HG03025 (cell line): ENCODE results near the gene RSF1.
"Not testable (repeated sequence)": the region's sequence is repeated elsewhere in the genome, so short reads cannot be mapped to it uniquely, and the experiment has no call there.

Experiments used
- ATAC-seq: cut with Tn5 transposase; IDR thresholded peaks from one replicate; pipeline ENCODE4 v1.9.1; 2021; ENCODE audit warnings: mild to moderate bottlenecking, moderate library complexity; ENCODE audit not compliant: unreplicated experiment, low FRiP score

RSF1 gene

GRCh38 chr11:77820565-77821348 lies at the start of gene RSF1, which contains the start of gene AAMDC:
Gene RSF1 (minus strand): TSS chr11:77820722. CDS start chr11:77820714, 8 bp downstream.
Gene AAMDC (plus strand): TSS chr11:77821144. CDS start chr11:77842497, 21,353 bp downstream.
- ATAC-seq, result peak; percentile 84

GRCh38 chr11:77868744-77869143 lies 48.2 kb upstream of the RSF1 start:
- ATAC-seq, result no peak

GRCh38 chr11:77866336-77866735 lies 45.8 kb upstream of the RSF1 start:
- ATAC-seq, result no peak

GRCh38 chr11:77865805-77866204 lies 45.3 kb upstream of the RSF1 start:
- ATAC-seq, result no peak

- ATAC-seq, result not testable (repeated sequence)
Observed at GRCh38 chr11:77861444-77861843, 40.9 kb upstream of the RSF1 start.

- not testable (repeated sequence) for ATAC-seq
Observed at GRCh38 chr11:77857906-77858457, 37.5 kb upstream of the RSF1 start.

- no peak for ATAC-seq
Observed at GRCh38 chr11:77854838-77855237, 34.3 kb upstream of the RSF1 start.

- no peak for ATAC-seq
Observed at GRCh38 chr11:77851503-77851902, 31.0 kb upstream of the RSF1 start.

GRCh38 chr11:77843700-77844099 lies 23.2 kb upstream of the RSF1 start:
- ATAC-seq, result not testable (repeated sequence)

- ATAC-seq, result no peak
Observed at GRCh38 chr11:77842441-77843121, 22.1 kb upstream of the RSF1 start.

GRCh38 chr11:77833302-77833701 lies 12.8 kb upstream of the RSF1 start:
- ATAC-seq, result no peak

- ATAC-seq, result no peak
Observed at GRCh38 chr11:77828926-77829325, 8.4 kb upstream of the RSF1 start.

- ATAC-seq, result no peak
Observed at GRCh38 chr11:77823775-77824174, 3.3 kb upstream of the RSF1 start.

GRCh38 chr11:77822126-77822525 lies 1.6 kb upstream of the RSF1 start:
- not testable (repeated sequence) for ATAC-seq

- ATAC-seq, result no peak
Observed at GRCh38 chr11:77821349-77821851, 878 bp upstream of the RSF1 start.

- peak; percentile 21 for ATAC-seq
Observed at GRCh38 chr11:77819921-77820564, 479 bp downstream of the RSF1 start.

GRCh38 chr11:77819411-77819920 lies 1.1 kb downstream of the RSF1 start:
- ATAC-seq, result peak; percentile 40

- ATAC-seq, result no peak
Observed at GRCh38 chr11:77815459-77815858, 5.1 kb downstream of the RSF1 start.

GRCh38 chr11:77814848-77815247 lies 5.7 kb downstream of the RSF1 start:
- no peak for ATAC-seq

GRCh38 chr11:77813256-77813655 lies 7.3 kb downstream of the RSF1 start:
- ATAC-seq, result no peak

- ATAC-seq, result no peak
Observed at GRCh38 chr11:77806993-77807392, 13.5 kb downstream of the RSF1 start.
